B cell (primary cell): ENCODE data around the gene CGNL1. TPM values are rescaled to one million over a fixed set of nuclear protein-coding genes. Genes with fewer than 3 reads are reported as not detected.

ENCODE experiments used
- ATAC-seq: fragments of 200-7000 bp; cut with Tn5 transposase; one replicate; pipeline ENCODE4 v1.10.0; 2021; ENCODE audit warnings: low read depth, mild to moderate bottlenecking, moderate number of reproducible peaks, moderate library complexity
- CTCF ChIA-PET: fragments of 350-600 bp; sonication (Branson Sonifier 250); formaldehyde crosslinking; loops from one replicate; lab custom pipeline; 2021; ENCODE audit warnings: antibody characterized with exemption, inconsistent platforms; lab: Charles Lee
- POLR2A ChIA-PET: fragments of 350-600 bp; sonication (Branson Sonifier 250); formaldehyde crosslinking; loops from one replicate; lab custom pipeline; 2021; ENCODE audit warnings: antibody characterized with exemption; lab: Charles Lee
- DNase-seq: peaks from one replicate; pipeline ENCODE4 v3.0.0; 2013
- H2AFZ ChIP-seq: 2 replicates; pipeline ENCODE4 v1.6.1; 2012; ENCODE audit warnings: mild to moderate bottlenecking, low read depth, low read length; ENCODE audit not compliant: insufficient read depth, poor library complexity, severe bottlenecking
- H3K27ac ChIP-seq, 2 donors: 1 replicate in 1 of 2; 2 replicates in 1 of 2; pipeline ENCODE4 v1.5.1; 2012 to 2013; ENCODE audit warnings: low read length in 2 of 2, mild to moderate bottlenecking in 2 of 2, moderate library complexity in 1 of 2
- H3K27me3 ChIP-seq, 4 experiments: fragments of 200-600 bp in 1 of 4; sonication (generic) in 1 of 4; replicated peaks in 1 of 4; 1 replicate in 2 of 4; 2 replicates in 2 of 4; pipeline versions ENCODE4 v1.6.1 to v1.7.0; 2013 to 2016; ENCODE audit warnings: low read length in 3 of 4, mild to moderate bottlenecking in 2 of 4, mixed read lengths in 1 of 4, moderate library complexity in 1 of 4; ENCODE audit not compliant: insufficient read depth in 4 of 4, control insufficient read depth in 3 of 4; ENCODE audit errors: control extremely low read depth in 1 of 4
- H3K36me3 ChIP-seq, 2 experiments: replicated peaks in 1 of 2; 1 replicate in 1 of 2; 2 replicates in 1 of 2; pipeline versions ENCODE4 v1.6.1 to v1.7.1; 2013; ENCODE audit warnings: low read length in 1 of 2; ENCODE audit not compliant: insufficient read depth in 2 of 2, control insufficient read depth in 1 of 2; ENCODE audit errors: control extremely low read depth in 1 of 2, extremely low read depth in 1 of 2
- H3K4me1 ChIP-seq, 2 donors: fragments of 200-600 bp in 1 of 2; sonication (generic) in 1 of 2; 1 replicate in 1 of 2; 2 replicates in 1 of 2; pipeline versions ENCODE4 v1.5.1 to v1.6.1; 2013 to 2017; ENCODE audit warnings: low read length in 2 of 2; ENCODE audit not compliant: control insufficient read depth in 2 of 2, insufficient read depth in 2 of 2
- H3K4me2 ChIP-seq: replicated peaks from 2 replicates; pipeline ENCODE3; 2012; ENCODE audit warnings: mild to moderate bottlenecking, low read depth, low read length; ENCODE audit not compliant: poor library complexity, severe bottlenecking
- H3K4me3 ChIP-seq, 5 experiments: fragments of 200-600 bp in 1 of 5; sonication (generic) in 1 of 5; 1 replicate in 3 of 5; 2 replicates in 2 of 5; pipeline versions ENCODE4 v1.5.1 to v1.7.0; 2011 to 2016; ENCODE audit warnings: low read length in 4 of 5, mild to moderate bottlenecking in 4 of 5, low read depth in 2 of 5, control low read depth in 1 of 5, moderate library complexity in 1 of 5; ENCODE audit not compliant: insufficient read depth in 1 of 5; ENCODE audit errors: control extremely low read depth in 1 of 5, extremely low read depth in 1 of 5
- H3K79me2 ChIP-seq: fragments of 200-600 bp; sonication (generic); one replicate; pipeline ENCODE4 v1.6.0; 2016; ENCODE audit warnings: low read length; ENCODE audit not compliant: control insufficient read depth, insufficient read depth
- H3K9ac ChIP-seq: fragments of 200-600 bp; sonication (generic); 2 replicates; pipeline ENCODE4 v1.6.1; 2017; ENCODE audit warnings: mild to moderate bottlenecking, low read length, moderate library complexity
- H3K9me3 ChIP-seq, 3 donors: one replicate each; pipeline versions ENCODE4 v1.6.1 to v1.7.1; 2013; ENCODE audit warnings: low read length in 2 of 3; ENCODE audit not compliant: control insufficient read depth in 2 of 3, insufficient read depth in 1 of 3; ENCODE audit errors: control extremely low read depth in 1 of 3
- H4K20me1 ChIP-seq: 2 replicates; pipeline ENCODE4 v1.6.0; 2012; ENCODE audit warnings: mild to moderate bottlenecking, low read length; ENCODE audit not compliant: insufficient read depth, control insufficient read depth, poor library complexity, severe bottlenecking
- H3K27ac Mint-ChIP-seq: one replicate; pipeline ENCODE4 v1.8.0; 2021; ENCODE audit warnings: mixed read lengths
- H3K27me3 Mint-ChIP-seq: one replicate; pipeline ENCODE4 v1.8.0; 2021; ENCODE audit warnings: mixed read lengths
- H3K4me1 Mint-ChIP-seq: one replicate; pipeline ENCODE4 v1.8.0; 2021; ENCODE audit warnings: mixed read lengths
- H3K4me3 Mint-ChIP-seq: one replicate; pipeline ENCODE4 v1.8.0; 2021; ENCODE audit warnings: mixed read lengths
- H3K9me3 Mint-ChIP-seq: one replicate; pipeline ENCODE4 v1.8.0; 2022; ENCODE audit warnings: mixed read lengths; ENCODE audit not compliant: insufficient read depth
- CTCF ChIP-seq: fragments of 200-600 bp; IDR thresholded peaks from one replicate; pipeline ENCODE4 v1.8.0; 2022; ENCODE audit warnings: antibody characterized with exemption, mild to moderate bottlenecking
- EZH2 ChIP-seq: IDR thresholded peaks from 2 replicates; pipeline ENCODE4 v1.6.1; 2012; ENCODE audit warnings: borderline replicate concordance, low read depth, mild to moderate bottlenecking, moderate library complexity, low read length; ENCODE audit not compliant: insufficient read depth, poor library complexity, severe bottlenecking
- WGBS: methylation state at CpG from one replicate; pipeline ENCODE4 v1.1.5; 2013; ENCODE audit warnings: missing lambda C conversion rate; ENCODE audit not compliant: insufficient coverage; 5-methylcytosine and 5-hydroxymethylcytosine counted together
- intact Hi-C: fragments of 100-400 bp; cut with micrococcal nuclease; formaldehyde crosslinking; loops from one replicate; pipeline ENCODE4 v1.10.0; 2022
- polyA plus RNA-seq: library from polyadenylated mRNA; depleted of rRNA; stranded (reverse); fragments of >200 nt; gene quantifications from 2 replicates; pipeline ENCODE4 v1.2.3, GENCODE V29; 2012
- total RNA-seq, 2 donors: library from RNA; stranded (reverse); fragments of 120-200 nt in 1 of 2; gene quantifications; 1 replicate in 1 of 2; 2 replicates in 1 of 2; pipeline versions ENCODE4 v1.2.3 to v1.2.4, GENCODE V29; 2013 to 2022

The CGNL1 gene
- total and polyA plus RNA-seq, 2 donors (not counting 1 experiment from before 2014, with no cell fraction given): 0.03 to 0.12 TPM

GRCh38 chr15:57504599-57504940 lies 128.3 kb downstream of the CGNL1 start:
- intact Hi-C loops: no loop called here
- Histone ChIP-seq H3K27me3 (peaks cover 0 to 3% (median 0%) of the 10 kb centered on the region in 4 experiments), H4K20me1 (no peaks in the 10 kb centered on the region), H3K4me3 (no peak overlapping the region), H3K9me3 (no peaks in the 10 kb centered on the region), H3K27ac (no peak overlapping the region), H2AFZ (no peak overlapping the region), H3K4me1 (peaks cover 13 to 17% of the 10 kb centered on the region in 2 donors), H3K4me2 (no peak overlapping the region), H3K79me2 (no peaks in the 10 kb centered on the region), H3K9ac (no peak overlapping the region), H3K36me3 (no peaks in the 10 kb centered on the region)
- no peak overlapping the region for H3K4me3 Mint-ChIP-seq
- DNase-seq (no peak), ATAC-seq (no peak)
- POLR2A ChIA-PET: no interaction called here
- no CpG with 5 or more reads among the region's 1 CpG for WGBS
- H3K27me3 Mint-ChIP-seq: peaks cover 2% of the 10 kb centered on the region
- H3K27ac Mint-ChIP-seq: no peak overlapping the region
- CTCF ChIA-PET: interaction anchor here (1.0 to 2.0 kb wide), 4 partner anchors 15 to 164 kb away, joined by 3 to 6 read pairs (median 4); no protein-coding TSS in a partner anchor
- peaks cover 25% of the 10 kb centered on the region for H3K4me1 Mint-ChIP-seq
- no peak for TF ChIP-seq EZH2
- no peak for TF ChIP-seq CTCF
- no peaks in the 10 kb centered on the region for H3K9me3 Mint-ChIP-seq

GRCh38 chr15:57505056-57505715 lies 128.9 kb downstream of the CGNL1 start:
- TF ChIP-seq CTCF: no peak
- TF ChIP-seq EZH2: no peak
- H3K36me3 ChIP-seq: no peaks in the 10 kb centered on the region
- no peak for ATAC-seq
- H3K27me3 Mint-ChIP-seq: peaks cover 2% of the 10 kb centered on the region
- no peaks in the 10 kb centered on the region for H3K79me2 ChIP-seq
- H3K9me3 ChIP-seq: no peaks in the 10 kb centered on the region
- peaks cover 19 to 23% of the 10 kb centered on the region in 2 donors for H3K4me1 ChIP-seq
- no peak overlapping the region for H2AFZ ChIP-seq
- WGBS: 66% methylated on average over 3 of the region's 10 CpGs
- ChIA-PET CTCF (interaction anchor here (1.6 to 2.0 kb wide), 2 partner anchors 14 to 359 kb away, joined by 4 read pairs; no protein-coding TSS in a partner anchor), POLR2A (no interaction called here)
- no peak overlapping the region for H3K9ac ChIP-seq
- no peak overlapping the region for H3K27ac ChIP-seq
- intact Hi-C loops: no loop called here
- no peak overlapping the region for H3K4me3 ChIP-seq
- H3K4me2 ChIP-seq: no peak overlapping the region
- peaks cover 0 to 3% (median 0%) of the 10 kb centered on the region in 4 experiments for H3K27me3 ChIP-seq
- H3K4me3 Mint-ChIP-seq: no peak overlapping the region
- H3K27ac Mint-ChIP-seq: no peak overlapping the region
- H3K9me3 Mint-ChIP-seq: no peaks in the 10 kb centered on the region
- H4K20me1 ChIP-seq: no peaks in the 10 kb centered on the region
- no peak for DNase-seq
- peaks cover 31% of the 10 kb centered on the region for H3K4me1 Mint-ChIP-seq
